ENCODE measurements around the gene BCAR1. TPM values are rescaled to one million over a fixed set of nuclear protein-coding genes. Genes with fewer than 3 reads are reported as not detected.

The BCAR1 gene
- total and polyA plus RNA-seq, 10 of the 15 experiments (the other 5 are each of a cell fraction or from before 2014, with no cell fraction given): 0.13 to 14.1 (median 2.8) TPM; not detected in 1

GRCh38 chr16:75193730-75194444 lies 57.5 kb downstream of the BCAR1 start (continued):
- TF ChIP-seq, protein P1, sequence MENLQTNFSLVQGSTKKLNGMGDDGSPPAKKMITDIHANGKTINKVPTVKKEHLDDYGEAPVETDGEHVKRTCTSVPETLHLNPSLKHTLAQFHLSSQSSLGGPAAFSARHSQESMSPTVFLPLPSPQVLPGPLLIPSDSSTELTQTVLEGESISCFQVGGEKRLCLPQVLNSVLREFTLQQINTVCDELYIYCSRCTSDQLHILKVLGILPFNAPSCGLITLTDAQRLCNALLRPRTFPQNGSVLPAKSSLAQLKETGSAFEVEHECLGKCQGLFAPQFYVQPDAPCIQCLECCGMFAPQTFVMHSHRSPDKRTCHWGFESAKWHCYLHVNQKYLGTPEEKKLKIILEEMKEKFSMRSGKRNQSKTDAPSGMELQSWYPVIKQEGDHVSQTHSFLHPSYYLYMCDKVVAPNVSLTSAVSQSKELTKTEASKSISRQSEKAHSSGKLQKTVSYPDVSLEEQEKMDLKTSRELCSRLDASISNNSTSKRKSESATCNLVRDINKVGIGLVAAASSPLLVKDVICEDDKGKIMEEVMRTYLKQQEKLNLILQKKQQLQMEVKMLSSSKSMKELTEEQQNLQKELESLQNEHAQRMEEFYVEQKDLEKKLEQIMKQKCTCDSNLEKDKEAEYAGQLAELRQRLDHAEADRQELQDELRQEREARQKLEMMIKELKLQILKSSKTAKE (IDR thresholded peaks at IDR 0.05; ENCODE audit: low read depth, poor library complexity, severe bottlenecking): no peak
- no peak for TF ChIP-seq EP300 (IDR thresholded peaks at IDR 0.05; ENCODE audit: borderline replicate concordance in 1 of 2, control insufficient read depth in 1 of 2, low read depth in 2 of 2, low read length in 2 of 2)
- TF ChIP-seq SMAD1 (IDR thresholded peaks at IDR 0.05; ENCODE audit: low read depth, partially characterized antibody): no peak
- TF ChIP-seq CEBPB (IDR thresholded peaks at IDR 0.05; ENCODE audit: borderline replicate concordance in 1 of 2, low read depth in 2 of 2, low read length in 2 of 2): no peak
- TF ChIP-seq RELA (IDR thresholded peaks at IDR 0.05; ENCODE audit: borderline replicate concordance, partially characterized antibody): no peak
- TF ChIP-seq PML (IDR thresholded peaks at IDR 0.05; ENCODE audit: low read length): no peak
- TF ChIP-seq, protein P2, sequence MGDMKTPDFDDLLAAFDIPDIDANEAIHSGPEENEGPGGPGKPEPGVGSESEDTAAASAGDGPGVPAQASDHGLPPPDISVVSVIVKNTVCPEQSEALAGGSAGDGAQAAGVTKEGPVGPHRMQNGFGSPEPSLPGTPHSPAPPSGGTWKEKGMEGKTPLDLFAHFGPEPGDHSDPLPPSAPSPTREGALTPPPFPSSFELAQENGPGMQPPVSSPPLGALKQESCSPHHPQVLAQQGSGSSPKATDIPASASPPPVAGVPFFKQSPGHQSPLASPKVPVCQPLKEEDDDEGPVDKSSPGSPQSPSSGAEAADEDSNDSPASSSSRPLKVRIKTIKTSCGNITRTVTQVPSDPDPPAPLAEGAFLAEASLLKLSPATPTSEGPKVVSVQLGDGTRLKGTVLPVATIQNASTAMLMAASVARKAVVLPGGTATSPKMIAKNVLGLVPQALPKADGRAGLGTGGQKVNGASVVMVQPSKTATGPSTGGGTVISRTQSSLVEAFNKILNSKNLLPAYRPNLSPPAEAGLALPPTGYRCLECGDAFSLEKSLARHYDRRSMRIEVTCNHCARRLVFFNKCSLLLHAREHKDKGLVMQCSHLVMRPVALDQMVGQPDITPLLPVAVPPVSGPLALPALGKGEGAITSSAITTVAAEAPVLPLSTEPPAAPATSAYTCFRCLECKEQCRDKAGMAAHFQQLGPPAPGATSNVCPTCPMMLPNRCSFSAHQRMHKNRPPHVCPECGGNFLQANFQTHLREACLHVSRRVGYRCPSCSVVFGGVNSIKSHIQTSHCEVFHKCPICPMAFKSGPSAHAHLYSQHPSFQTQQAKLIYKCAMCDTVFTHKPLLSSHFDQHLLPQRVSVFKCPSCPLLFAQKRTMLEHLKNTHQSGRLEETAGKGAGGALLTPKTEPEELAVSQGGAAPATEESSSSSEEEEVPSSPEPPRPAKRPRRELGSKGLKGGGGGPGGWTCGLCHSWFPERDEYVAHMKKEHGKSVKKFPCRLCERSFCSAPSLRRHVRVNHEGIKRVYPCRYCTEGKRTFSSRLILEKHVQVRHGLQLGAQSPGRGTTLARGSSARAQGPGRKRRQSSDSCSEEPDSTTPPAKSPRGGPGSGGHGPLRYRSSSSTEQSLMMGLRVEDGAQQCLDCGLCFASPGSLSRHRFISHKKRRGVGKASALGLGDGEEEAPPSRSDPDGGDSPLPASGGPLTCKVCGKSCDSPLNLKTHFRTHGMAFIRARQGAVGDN (IDR thresholded peaks at IDR 0.05): no peak
- TF ChIP-seq DPF2 (IDR thresholded peaks at IDR 0.05): no peak
- no peak for TF ChIP-seq BMI1 (IDR thresholded peaks at IDR 0.05; ENCODE audit: borderline replicate concordance)
- no peak for TF ChIP-seq TCF7 (IDR thresholded peaks at IDR 0.05; ENCODE audit: borderline replicate concordance)
- TF ChIP-seq ATF7 (IDR thresholded peaks at IDR 0.05; ENCODE audit: low read depth): no peak
- no peak for TF ChIP-seq POLR2A (IDR thresholded peaks at IDR 0.05; ENCODE audit: low read depth, low read length)
